Parathyroid adenoma (tissue), 2 donors: ENCODE data around the gene DEFB108B.
"Not testable (repeated sequence)": the region's sequence is repeated elsewhere in the genome, so short reads cannot be mapped to it uniquely, and the experiment has no call there.

Source experiments
- H2AFZ ChIP-seq: fragments of 300-600 bp; sonication (generic); one replicate; pipeline ENCODE4 v1.7.0; 2017; ENCODE audit warnings: antibody characterized with exemption, mild to moderate bottlenecking
- H3K27ac ChIP-seq: fragments of 300-600 bp; sonication (generic); one replicate; pipeline ENCODE4 v1.7.0; 2017
- H3K27me3 ChIP-seq: fragments of 300-600 bp; sonication (generic); one replicate; pipeline ENCODE4 v1.7.0; 2017; ENCODE audit warnings: low read length; ENCODE audit not compliant: control insufficient read depth, insufficient read depth
- H3K36me3 ChIP-seq: fragments of 300-600 bp; sonication (generic); one replicate; pipeline ENCODE4 v1.7.0; 2017; ENCODE audit warnings: low read length; ENCODE audit not compliant: control insufficient read depth, insufficient read depth
- H3K4me1 ChIP-seq: fragments of 300-600 bp; sonication (generic); one replicate; pipeline ENCODE4 v1.7.0; 2017; ENCODE audit warnings: control low read depth
- H3K4me2 ChIP-seq: fragments of 300-600 bp; sonication (generic); one replicate; pipeline ENCODE4 v1.7.0; 2017; ENCODE audit warnings: low read length
- H3K4me3 ChIP-seq: fragments of 300-600 bp; sonication (generic); one replicate; pipeline ENCODE4 v1.7.0; 2017; ENCODE audit warnings: low read depth, low read length
- H3K79me2 ChIP-seq: fragments of 300-600 bp; sonication (generic); one replicate; pipeline ENCODE4 v1.7.0; 2017; ENCODE audit warnings: control low read depth
- H3K9ac ChIP-seq: fragments of 300-600 bp; sonication (generic); one replicate; pipeline ENCODE4 v1.7.0; 2017; ENCODE audit warnings: mild to moderate bottlenecking
- H3K9me3 ChIP-seq: fragments of 300-600 bp; sonication (generic); one replicate; pipeline ENCODE4 v1.7.0; 2017; ENCODE audit warnings: low read length; ENCODE audit not compliant: control insufficient read depth
- CTCF ChIP-seq: fragments of 300-600 bp; sonication (generic); IDR thresholded peaks from one replicate; pipeline ENCODE4 v1.7.0; 2017; ENCODE audit warnings: antibody characterized with exemption, mild to moderate bottlenecking
- donor health status: primary hyperparathyroidism.

Gene DEFB108B

GRCh38 chr11:71792621-71793235 is 40.3 kb upstream of the DEFB108B start:
- H3K9ac ChIP-seq, H3K27ac ChIP-seq, H3K36me3 ChIP-seq, H2AFZ ChIP-seq, H3K4me3 ChIP-seq, H3K4me1 ChIP-seq, H3K4me2 ChIP-seq, H3K9me3 ChIP-seq, H3K27me3 ChIP-seq, H3K79me2 ChIP-seq: not testable (repeated sequence)
- peak; percentile 56 for TF ChIP-seq CTCF

- H3K27me3 ChIP-seq, H3K4me3 ChIP-seq, H2AFZ ChIP-seq, H3K4me1 ChIP-seq, H3K9me3 ChIP-seq, H3K79me2 ChIP-seq, H3K27ac ChIP-seq, H3K36me3 ChIP-seq, H3K4me2 ChIP-seq, H3K9ac ChIP-seq: not testable (repeated sequence)
Observed at GRCh38 chr11:71794386-71795040, 38.5 kb upstream of the DEFB108B start.

GRCh38 chr11:71795236-71795635 is 37.8 kb upstream of the DEFB108B start:
- not testable (repeated sequence) for H3K4me1 ChIP-seq, H3K36me3 ChIP-seq, H3K4me3 ChIP-seq

GRCh38 chr11:71796016-71796415 is 37.0 kb upstream of the DEFB108B start:
- not testable (repeated sequence) for H2AFZ ChIP-seq, H3K4me3 ChIP-seq, H3K4me1 ChIP-seq, H3K27ac ChIP-seq, H3K4me2 ChIP-seq, H3K9ac ChIP-seq, H3K79me2 ChIP-seq, H3K9me3 ChIP-seq, H3K27me3 ChIP-seq, H3K36me3 ChIP-seq

More at GRCh38 chr11:71795236-71795635, 37.8 kb upstream of the DEFB108B start:
- not testable (repeated sequence) for H3K79me2 ChIP-seq, H3K9ac ChIP-seq, H3K27ac ChIP-seq, H2AFZ ChIP-seq, H3K9me3 ChIP-seq, H3K27me3 ChIP-seq, H3K4me2 ChIP-seq

GRCh38 chr11:71796781-71797180 is 36.2 kb upstream of the DEFB108B start:
- H3K36me3 ChIP-seq, H3K27me3 ChIP-seq, H3K79me2 ChIP-seq, H2AFZ ChIP-seq, H3K27ac ChIP-seq, H3K4me1 ChIP-seq, H3K9ac ChIP-seq, H3K9me3 ChIP-seq, H3K4me2 ChIP-seq, H3K4me3 ChIP-seq: not testable (repeated sequence)

- H3K36me3 ChIP-seq, H3K27ac ChIP-seq, H3K9ac ChIP-seq, H3K4me3 ChIP-seq, H3K9me3 ChIP-seq, H2AFZ ChIP-seq, H3K4me1 ChIP-seq, H3K4me2 ChIP-seq, H3K27me3 ChIP-seq, H3K79me2 ChIP-seq: not testable (repeated sequence)
Observed at GRCh38 chr11:71799556-71800128, 33.4 kb upstream of the DEFB108B start.

- H3K36me3 ChIP-seq, H3K4me2 ChIP-seq, H2AFZ ChIP-seq, H3K79me2 ChIP-seq, H3K9ac ChIP-seq, H3K27ac ChIP-seq, H3K4me1 ChIP-seq, H3K9me3 ChIP-seq, H3K27me3 ChIP-seq, H3K4me3 ChIP-seq: not testable (repeated sequence)
- TF ChIP-seq CTCF: peak; percentile 49
Observed at GRCh38 chr11:71800335-71800953, 32.6 kb upstream of the DEFB108B start.

- not testable (repeated sequence) for H3K79me2 ChIP-seq, H3K4me3 ChIP-seq, H3K9me3 ChIP-seq, H3K9ac ChIP-seq, H3K4me2 ChIP-seq, H3K4me1 ChIP-seq, H3K27me3 ChIP-seq, H3K27ac ChIP-seq, H3K36me3 ChIP-seq, H2AFZ ChIP-seq
Observed at GRCh38 chr11:71801026-71801425, 32.0 kb upstream of the DEFB108B start.

- not testable (repeated sequence) for H3K9me3 ChIP-seq, H2AFZ ChIP-seq, H3K4me2 ChIP-seq, H3K4me1 ChIP-seq, H3K4me3 ChIP-seq, H3K27me3 ChIP-seq, H3K27ac ChIP-seq, H3K36me3 ChIP-seq, H3K9ac ChIP-seq, H3K79me2 ChIP-seq
Observed at GRCh38 chr11:71802874-71803273, 30.1 kb upstream of the DEFB108B start.
